Choroid plexus epithelial cell (primary cell): ENCODE results near the gene RAB11FIP3.

Experiments
- DNase-seq: peaks from one replicate; pipeline ENCODE4 v3.0.0-alpha.2; 2010; ENCODE audit warnings: low read depth
- H3K4me3 ChIP-seq: 2 replicates; pipeline ENCODE4 v1.5.1; 2011; ENCODE audit warnings: low read depth, mild to moderate bottlenecking, control low read depth, low read length, moderate library complexity
- TF ChIP-seq, protein P1 (sequence below): conservative IDR thresholded peaks from 2 replicates; pipeline ENCODE4 v1.5.1; 2011; ENCODE audit warnings: low read depth, mild to moderate bottlenecking, control low read depth, inconsistent platforms, low read length, moderate library complexity

The RAB11FIP3 gene

DNA sequence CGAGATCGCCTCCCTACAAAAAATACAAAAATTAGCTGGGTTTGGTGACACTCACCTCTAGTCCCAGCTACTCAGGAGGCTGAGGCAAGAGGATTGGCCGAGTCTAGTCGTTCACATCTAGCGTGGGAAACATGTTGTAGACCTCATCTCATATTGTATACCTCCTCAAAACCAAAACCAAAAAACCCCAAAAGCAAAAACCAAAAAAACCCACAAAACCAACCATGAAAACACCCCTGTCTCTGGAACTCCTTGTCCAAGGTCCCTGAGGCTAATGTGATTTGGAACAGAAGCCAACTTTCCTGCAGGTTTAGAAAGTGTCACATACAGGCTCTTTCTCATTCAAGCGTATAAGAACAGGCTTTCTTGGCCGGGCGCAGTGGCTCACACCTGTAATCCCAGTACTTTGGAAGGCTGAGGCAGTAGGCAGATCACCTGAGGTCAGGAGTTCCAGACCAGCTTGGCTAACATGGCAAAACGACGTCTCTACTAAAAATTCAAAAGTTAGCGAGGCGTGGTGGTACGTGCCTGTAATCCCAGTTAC, 29.0 kb downstream of the RAB11FIP3 start:
- TF ChIP-seq, protein P1, sequence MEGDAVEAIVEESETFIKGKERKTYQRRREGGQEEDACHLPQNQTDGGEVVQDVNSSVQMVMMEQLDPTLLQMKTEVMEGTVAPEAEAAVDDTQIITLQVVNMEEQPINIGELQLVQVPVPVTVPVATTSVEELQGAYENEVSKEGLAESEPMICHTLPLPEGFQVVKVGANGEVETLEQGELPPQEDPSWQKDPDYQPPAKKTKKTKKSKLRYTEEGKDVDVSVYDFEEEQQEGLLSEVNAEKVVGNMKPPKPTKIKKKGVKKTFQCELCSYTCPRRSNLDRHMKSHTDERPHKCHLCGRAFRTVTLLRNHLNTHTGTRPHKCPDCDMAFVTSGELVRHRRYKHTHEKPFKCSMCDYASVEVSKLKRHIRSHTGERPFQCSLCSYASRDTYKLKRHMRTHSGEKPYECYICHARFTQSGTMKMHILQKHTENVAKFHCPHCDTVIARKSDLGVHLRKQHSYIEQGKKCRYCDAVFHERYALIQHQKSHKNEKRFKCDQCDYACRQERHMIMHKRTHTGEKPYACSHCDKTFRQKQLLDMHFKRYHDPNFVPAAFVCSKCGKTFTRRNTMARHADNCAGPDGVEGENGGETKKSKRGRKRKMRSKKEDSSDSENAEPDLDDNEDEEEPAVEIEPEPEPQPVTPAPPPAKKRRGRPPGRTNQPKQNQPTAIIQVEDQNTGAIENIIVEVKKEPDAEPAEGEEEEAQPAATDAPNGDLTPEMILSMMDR = no peak
- H3K4me3 ChIP-seq = no peak overlapping the region
- DNase-seq = no peak

- TF ChIP-seq, protein P1 = no peak
- DNase-seq = no peak
- no peak overlapping the region for H3K4me3 ChIP-seq
Measured at GRCh38 chr16:455453-455852, 30.0 kb downstream of the RAB11FIP3 start.

- DNase-seq = peak; percentile 54
- TF ChIP-seq, protein P1 = no peak
- H3K4me3 ChIP-seq = no peak overlapping the region
Measured at GRCh38 chr16:456891-457483, 31.5 kb downstream of the RAB11FIP3 start.

- H3K4me3 ChIP-seq = no peak overlapping the region
- TF ChIP-seq, protein P1 = no peak
- peak; percentile 39 for DNase-seq
Measured at GRCh38 chr16:457732-458400, 32.4 kb downstream of the RAB11FIP3 start.

GRCh38 chr16:459761-460160, 34.3 kb downstream of the RAB11FIP3 start:
- no peak overlapping the region for H3K4me3 ChIP-seq
- TF ChIP-seq, protein P1 = no peak
- no peak for DNase-seq

DNA sequence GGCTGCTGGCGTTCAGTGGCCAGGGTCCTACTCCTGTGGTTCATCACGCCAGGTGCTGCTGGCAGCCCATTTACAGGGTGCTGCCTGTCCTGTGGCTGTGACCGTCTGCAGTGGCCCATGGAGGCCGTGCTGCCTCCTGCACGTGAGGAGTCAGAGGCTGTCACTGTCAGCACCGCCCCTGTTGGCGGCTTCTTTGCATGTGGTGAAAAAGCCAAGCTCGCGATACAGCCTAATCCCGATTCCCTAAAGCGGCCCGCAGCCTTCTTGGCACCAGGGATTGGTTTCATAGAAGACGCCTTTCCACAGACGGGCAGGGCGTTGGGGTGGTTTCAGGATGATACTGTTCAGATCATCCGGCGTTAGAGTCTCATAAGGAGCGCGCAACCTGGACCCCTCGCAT, 35.3 kb downstream of the RAB11FIP3 start:
- TF ChIP-seq, protein P1 = no peak
- DNase-seq = no peak
- H3K4me3 ChIP-seq = no peak overlapping the region
